ENCODE results near the gene APOO.

DNA sequence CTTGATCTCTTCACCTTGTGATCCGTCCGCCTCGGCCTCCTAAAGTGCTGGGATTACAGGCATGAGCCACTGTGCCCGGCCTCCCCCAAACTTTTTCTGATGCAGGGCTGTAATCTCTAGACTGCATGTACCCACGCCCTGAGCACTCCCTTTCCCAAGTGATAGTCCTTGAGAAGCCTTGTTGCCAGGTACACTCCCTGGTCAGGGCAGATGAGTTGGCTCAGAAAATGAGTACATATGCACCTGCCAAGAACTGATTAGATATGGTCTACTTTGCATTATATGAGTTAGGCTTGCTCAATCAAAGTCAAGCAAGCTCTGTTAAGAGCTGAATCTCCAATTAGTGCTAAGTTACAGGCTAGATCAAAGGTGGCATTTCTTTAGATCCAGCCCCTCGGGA is 20.3 kb downstream of the APOO start:
- TF ChIP-seq, protein P1, sequence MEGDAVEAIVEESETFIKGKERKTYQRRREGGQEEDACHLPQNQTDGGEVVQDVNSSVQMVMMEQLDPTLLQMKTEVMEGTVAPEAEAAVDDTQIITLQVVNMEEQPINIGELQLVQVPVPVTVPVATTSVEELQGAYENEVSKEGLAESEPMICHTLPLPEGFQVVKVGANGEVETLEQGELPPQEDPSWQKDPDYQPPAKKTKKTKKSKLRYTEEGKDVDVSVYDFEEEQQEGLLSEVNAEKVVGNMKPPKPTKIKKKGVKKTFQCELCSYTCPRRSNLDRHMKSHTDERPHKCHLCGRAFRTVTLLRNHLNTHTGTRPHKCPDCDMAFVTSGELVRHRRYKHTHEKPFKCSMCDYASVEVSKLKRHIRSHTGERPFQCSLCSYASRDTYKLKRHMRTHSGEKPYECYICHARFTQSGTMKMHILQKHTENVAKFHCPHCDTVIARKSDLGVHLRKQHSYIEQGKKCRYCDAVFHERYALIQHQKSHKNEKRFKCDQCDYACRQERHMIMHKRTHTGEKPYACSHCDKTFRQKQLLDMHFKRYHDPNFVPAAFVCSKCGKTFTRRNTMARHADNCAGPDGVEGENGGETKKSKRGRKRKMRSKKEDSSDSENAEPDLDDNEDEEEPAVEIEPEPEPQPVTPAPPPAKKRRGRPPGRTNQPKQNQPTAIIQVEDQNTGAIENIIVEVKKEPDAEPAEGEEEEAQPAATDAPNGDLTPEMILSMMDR (IDR thresholded peaks at IDR 0.05) = no peak
- TF ChIP-seq POLR2A (IDR thresholded peaks at IDR 0.05) = no peak

Data from vagina (tissue), 2 donors.